Activated naive CD4-positive, alpha-beta T cell treated with anti-CD3 and anti-CD28 coated beads, Interleukin-2, amount 10 ng/mL, durations not matched to agents 7 days and 5 days (primary cell): ENCODE measurements around the gene SHB.

Experiments used
- CTCF ChIA-PET: fragments of 350-600 bp; sonication (Branson Sonifier 250); formaldehyde crosslinking; loops from one replicate; lab custom pipeline; 2021; ENCODE audit warnings: antibody characterized with exemption; lab: Charles Lee
- DNase-seq: peaks from one replicate; pipeline ENCODE4 v3.0.0-alpha.2; 2020
- H3K27ac Mint-ChIP-seq: one replicate; pipeline ENCODE4 v1.8.0; 2021; ENCODE audit warnings: mild to moderate bottlenecking, moderate library complexity, mixed read lengths
- H3K27me3 Mint-ChIP-seq: one replicate; pipeline ENCODE4 v1.8.0; 2021; ENCODE audit warnings: mild to moderate bottlenecking, mixed read lengths
- H3K36me3 Mint-ChIP-seq: one replicate; pipeline ENCODE4 v1.8.0; 2021; ENCODE audit warnings: mixed read lengths
- H3K4me1 Mint-ChIP-seq: one replicate; pipeline ENCODE4 v1.8.0; 2021; ENCODE audit warnings: mixed read lengths
- H3K4me3 Mint-ChIP-seq: one replicate; pipeline ENCODE4 v1.8.0; 2021; ENCODE audit warnings: mild to moderate bottlenecking, moderate library complexity, mixed read lengths
- H3K9me3 Mint-ChIP-seq: one replicate; pipeline ENCODE4 v1.8.0; 2021; ENCODE audit warnings: mixed read lengths

SHB gene

GRCh38 chr9:38081356-38082108 lies 12.5 kb upstream of the SHB start:
- Mint-ChIP-seq H3K4me3 (no peak overlapping the region), H3K9me3 (no peaks in the 10 kb centered on the region), H3K27ac (no peak overlapping the region), H3K4me1 (no peaks in the 10 kb centered on the region), H3K36me3 (no peaks in the 10 kb centered on the region), H3K27me3 (peaks cover 28% of the 10 kb centered on the region)
- CTCF ChIA-PET: interaction anchor here (0.8 kb wide), 1 partner anchor 168 kb away, joined by 3 read pairs; no protein-coding TSS in a partner anchor
- no peak for DNase-seq

- no peaks in the 10 kb centered on the region for H3K36me3 Mint-ChIP-seq
These were observed 10.5 kb upstream of the SHB start for GRCh38 chr9:38079461-38080031.

GRCh38 chr9:38075272-38075671 lies 6.2 kb upstream of the SHB start:
- DNase-seq: no peak
- peaks cover 6% of the 10 kb centered on the region for H3K4me1 Mint-ChIP-seq
- H3K36me3 Mint-ChIP-seq: no peaks in the 10 kb centered on the region
- peaks cover 2% of the 10 kb centered on the region for H3K9me3 Mint-ChIP-seq
- peaks cover 23% of the 10 kb centered on the region for H3K27me3 Mint-ChIP-seq
- H3K4me3 Mint-ChIP-seq: no peak overlapping the region
- CTCF ChIA-PET: interaction anchor here (1.4 kb wide), 1 partner anchor 12 kb away, joined by 3 read pairs; no protein-coding TSS in a partner anchor
- no peak overlapping the region for H3K27ac Mint-ChIP-seq

More at GRCh38 chr9:38079461-38080031, 10.5 kb upstream of the SHB start:
- H3K4me3 Mint-ChIP-seq: no peak overlapping the region
- CTCF ChIA-PET: interaction anchor here (1.5 kb wide), 1 partner anchor 9 kb away, joined by 5 read pairs; no protein-coding TSS in a partner anchor
- H3K27ac Mint-ChIP-seq: no peak overlapping the region
- H3K4me1 Mint-ChIP-seq: no peaks in the 10 kb centered on the region
- H3K9me3 Mint-ChIP-seq: peaks cover 2% of the 10 kb centered on the region
- H3K27me3 Mint-ChIP-seq: peaks cover 26% of the 10 kb centered on the region
- no peak for DNase-seq

- no peak for DNase-seq
- peaks cover 10% of the 10 kb centered on the region for H3K4me1 Mint-ChIP-seq
- H3K36me3 Mint-ChIP-seq: no peaks in the 10 kb centered on the region
- H3K4me3 Mint-ChIP-seq: no peak overlapping the region
- CTCF ChIA-PET: no interaction called here
- peaks cover 2% of the 10 kb centered on the region for H3K9me3 Mint-ChIP-seq
- H3K27ac Mint-ChIP-seq: no peak overlapping the region
- peaks cover 28% of the 10 kb centered on the region for H3K27me3 Mint-ChIP-seq
These were observed 5.5 kb upstream of the SHB start for GRCh38 chr9:38074441-38074961.

GRCh38 chr9:38073882-38074281 lies 4.9 kb upstream of the SHB start:
- Mint-ChIP-seq H3K27ac (no peak overlapping the region), H3K9me3 (peaks cover 2% of the 10 kb centered on the region), H3K27me3 (peaks cover 31% of the 10 kb centered on the region), H3K4me3 (no peak overlapping the region), H3K36me3 (no peaks in the 10 kb centered on the region), H3K4me1 (peaks cover 11% of the 10 kb centered on the region)
- CTCF ChIA-PET: interaction anchor here (1.0 kb wide), 1 partner anchor 16 kb away, joined by 3 read pairs; no protein-coding TSS in a partner anchor
- DNase-seq: no peak

GRCh38 chr9:38071470-38072134 lies 2.6 kb upstream of the SHB start:
- DNase-seq: no peak
- H3K4me1 Mint-ChIP-seq: peaks cover 24% of the 10 kb centered on the region
- no peaks in the 10 kb centered on the region for H3K36me3 Mint-ChIP-seq
- CTCF ChIA-PET: interaction anchor here (1.0 to 1.3 kb wide), 3 partner anchors 15 to 167 kb away, joined by 3 to 7 read pairs (median 3); no protein-coding TSS in a partner anchor
- peak overlapping the region; percentile 8 for H3K27ac Mint-ChIP-seq
- H3K27me3 Mint-ChIP-seq: peaks cover 49% of the 10 kb centered on the region
- H3K9me3 Mint-ChIP-seq: peaks cover 2% of the 10 kb centered on the region
- no peak overlapping the region for H3K4me3 Mint-ChIP-seq

GRCh38 chr9:38067859-38068681 lies 957 bp downstream of the SHB start:
- Mint-ChIP-seq H3K4me1 (peaks cover 27% of the 10 kb centered on the region), H3K27me3 (peaks cover 70% of the 10 kb centered on the region), H3K27ac (no peak overlapping the region), H3K9me3 (no peaks in the 10 kb centered on the region), H3K36me3 (no peaks in the 10 kb centered on the region), H3K4me3 (peak overlapping the region; percentile 58)
- CTCF ChIA-PET: interaction anchor here (0.8 to 1.6 kb wide), 2 partner anchors 154 kb away, joined by 4 to 7 read pairs; no protein-coding TSS in a partner anchor
- DNase-seq: no peak

- DNase-seq: peak; percentile 44
- Mint-ChIP-seq H3K4me1 (peaks cover 27% of the 10 kb centered on the region), H3K36me3 (no peaks in the 10 kb centered on the region), H3K9me3 (no peaks in the 10 kb centered on the region), H3K27me3 (peaks cover 64% of the 10 kb centered on the region), H3K27ac (no peak overlapping the region), H3K4me3 (peak overlapping the region; percentile 75)
- CTCF ChIA-PET: interaction anchor here (0.8 kb wide), 1 partner anchor 153 kb away, joined by 4 read pairs; no protein-coding TSS in a partner anchor
These were observed 1.8 kb downstream of the SHB start for GRCh38 chr9:38066914-38067858.

GRCh38 chr9:38066197-38066913 lies 2.7 kb downstream of the SHB start:
- CTCF ChIA-PET: no interaction called here
- Mint-ChIP-seq H3K9me3 (no peaks in the 10 kb centered on the region), H3K36me3 (no peaks in the 10 kb centered on the region), H3K27ac (no peak overlapping the region), H3K4me1 (peaks cover 27% of the 10 kb centered on the region), H3K27me3 (peaks cover 61% of the 10 kb centered on the region), H3K4me3 (peak overlapping the region; percentile 75)
- DNase-seq: no peak

- Mint-ChIP-seq H3K36me3 (no peaks in the 10 kb centered on the region), H3K27ac (no peak overlapping the region), H3K4me3 (no peak overlapping the region), H3K4me1 (peaks cover 22% of the 10 kb centered on the region), H3K9me3 (no peaks in the 10 kb centered on the region), H3K27me3 (peaks cover 53% of the 10 kb centered on the region)
- CTCF ChIA-PET: no interaction called here
- DNase-seq: no peak
These were observed 3.5 kb downstream of the SHB start for GRCh38 chr9:38065369-38066075.

GRCh38 chr9:38064842-38065368 lies 4.1 kb downstream of the SHB start:
- H3K4me3 Mint-ChIP-seq: no peak overlapping the region
- no peak overlapping the region for H3K27ac Mint-ChIP-seq
- CTCF ChIA-PET: no interaction called here
- peaks cover 20% of the 10 kb centered on the region for H3K4me1 Mint-ChIP-seq
- no peaks in the 10 kb centered on the region for H3K36me3 Mint-ChIP-seq
- peaks cover 48% of the 10 kb centered on the region for H3K27me3 Mint-ChIP-seq
- no peaks in the 10 kb centered on the region for H3K9me3 Mint-ChIP-seq
- no peak for DNase-seq
